ENCODE measurements around the gene HJURP.
"Not testable (repeated sequence)": the region's sequence is repeated elsewhere in the genome, so short reads cannot be mapped to it uniquely, and the experiment has no call there.

HJURP gene, protein sequence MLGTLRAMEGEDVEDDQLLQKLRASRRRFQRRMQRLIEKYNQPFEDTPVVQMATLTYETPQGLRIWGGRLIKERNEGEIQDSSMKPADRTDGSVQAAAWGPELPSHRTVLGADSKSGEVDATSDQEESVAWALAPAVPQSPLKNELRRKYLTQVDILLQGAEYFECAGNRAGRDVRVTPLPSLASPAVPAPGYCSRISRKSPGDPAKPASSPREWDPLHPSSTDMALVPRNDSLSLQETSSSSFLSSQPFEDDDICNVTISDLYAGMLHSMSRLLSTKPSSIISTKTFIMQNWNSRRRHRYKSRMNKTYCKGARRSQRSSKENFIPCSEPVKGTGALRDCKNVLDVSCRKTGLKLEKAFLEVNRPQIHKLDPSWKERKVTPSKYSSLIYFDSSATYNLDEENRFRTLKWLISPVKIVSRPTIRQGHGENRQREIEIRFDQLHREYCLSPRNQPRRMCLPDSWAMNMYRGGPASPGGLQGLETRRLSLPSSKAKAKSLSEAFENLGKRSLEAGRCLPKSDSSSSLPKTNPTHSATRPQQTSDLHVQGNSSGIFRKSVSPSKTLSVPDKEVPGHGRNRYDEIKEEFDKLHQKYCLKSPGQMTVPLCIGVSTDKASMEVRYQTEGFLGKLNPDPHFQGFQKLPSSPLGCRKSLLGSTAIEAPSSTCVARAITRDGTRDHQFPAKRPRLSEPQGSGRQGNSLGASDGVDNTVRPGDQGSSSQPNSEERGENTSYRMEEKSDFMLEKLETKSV
- total RNA-seq = 0.18 to 0.43 reads per million in 2 experiments

DNA sequence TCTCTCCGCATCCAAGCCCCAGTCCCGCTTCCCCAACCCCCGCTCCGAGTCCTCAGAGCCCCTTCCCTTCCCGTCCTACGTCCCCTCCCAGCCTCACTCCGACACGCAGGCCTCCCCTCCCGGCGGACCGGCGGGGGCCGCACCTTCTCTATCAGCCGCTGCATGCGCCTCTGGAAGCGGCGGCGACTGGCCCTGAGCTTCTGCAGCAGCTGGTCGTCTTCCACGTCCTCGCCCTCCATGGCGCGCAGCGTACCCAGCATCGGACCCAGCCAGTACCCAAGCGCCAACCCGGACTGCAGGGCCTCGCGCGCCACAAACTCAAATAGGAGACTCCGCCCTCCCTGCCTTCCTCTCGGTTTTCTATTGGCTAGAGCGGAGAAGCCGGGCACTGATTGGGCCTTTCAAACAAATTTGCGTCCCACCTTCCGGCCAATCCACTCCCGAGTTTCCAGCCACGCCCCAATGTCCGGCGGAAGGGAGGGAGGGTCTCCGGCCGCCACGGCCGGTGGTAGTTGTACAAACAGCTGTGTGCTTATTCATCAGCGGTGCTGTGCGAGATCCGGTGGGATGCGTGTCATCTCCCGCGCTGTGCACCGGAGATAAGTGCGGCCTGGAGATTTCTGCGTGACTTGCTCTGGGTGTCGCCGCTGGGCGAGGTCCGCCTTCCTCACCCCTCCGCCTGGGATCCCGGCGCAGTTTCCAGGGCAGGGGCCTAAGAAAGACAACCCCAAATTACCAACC, at the start of gene HJURP:
Gene HJURP, minus strand, starts transcription at position 295 of the 741 bp plus-strand sequence. Its CDS starts 35 bp downstream, at position 260.
- DNase-seq (ENCODE audit: low read depth) = peak; percentile 77

GRCh38 chr2:233901884-233902283, 47.5 kb upstream of the HJURP start:
- DNase-seq (ENCODE audit: low read depth) = no peak

GRCh38 chr2:233901367-233901766, 47.0 kb upstream of the HJURP start:
- no peak for DNase-seq (ENCODE audit: low read depth)

- DNase-seq (ENCODE audit: low read depth) = not testable (repeated sequence)
These were observed 41.9 kb upstream of the HJURP start for GRCh38 chr2:233896253-233896652.

GRCh38 chr2:233892793-233893192, 38.5 kb upstream of the HJURP start:
- DNase-seq (ENCODE audit: low read depth) = no peak

DNA sequence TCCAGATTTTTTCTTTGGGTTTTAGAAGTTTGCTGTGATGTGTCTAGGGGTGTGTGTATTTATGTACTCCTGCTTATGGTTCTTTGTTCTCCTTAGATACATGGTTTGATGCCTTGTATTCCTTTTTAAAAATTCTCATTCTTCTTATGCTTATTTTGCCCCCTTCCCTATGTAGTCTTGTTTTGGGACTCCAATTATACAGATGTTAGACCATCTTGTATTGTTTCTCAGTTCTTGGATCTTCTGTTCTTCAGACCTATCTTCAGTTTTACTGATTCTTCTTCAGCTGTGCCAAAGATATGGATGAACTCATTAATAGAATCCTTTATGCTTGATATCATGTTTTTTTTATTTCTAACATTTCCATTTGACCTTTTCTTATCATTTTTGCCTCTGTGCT, 28.0 kb upstream of the HJURP start:
- no peak for DNase-seq (ENCODE audit: low read depth)

- DNase-seq (ENCODE audit: low read depth) = not testable (repeated sequence)
These were observed 17.8 kb upstream of the HJURP start for GRCh38 chr2:233872125-233872524.

DNA sequence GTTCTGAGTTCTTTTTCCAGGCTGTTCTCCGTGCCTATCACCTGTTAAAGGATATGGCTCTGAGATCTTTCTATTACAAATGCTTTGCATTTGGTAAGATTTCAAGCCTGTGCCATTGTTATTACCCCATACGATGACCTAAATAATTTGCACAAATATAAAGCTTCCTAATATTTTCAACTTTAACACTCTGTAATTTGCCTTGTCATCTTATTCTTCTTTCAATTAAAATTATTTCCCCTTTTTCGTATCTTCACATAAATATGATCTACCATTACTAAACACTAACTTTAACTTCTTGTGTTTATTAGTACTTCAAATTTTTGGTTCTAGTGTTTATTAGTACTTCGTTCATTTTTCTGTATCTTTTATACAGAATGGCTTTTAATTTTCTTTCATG, 17.1 kb upstream of the HJURP start:
- DNase-seq (ENCODE audit: low read depth) = no peak

GRCh38 chr2:233867993-233868532, 13.7 kb upstream of the HJURP start, which contains the start of gene MSL3B:
Gene MSL3B (minus strand): TSS chr2:233868386.
- peak; percentile 33 for DNase-seq (ENCODE audit: low read depth)

DNA sequence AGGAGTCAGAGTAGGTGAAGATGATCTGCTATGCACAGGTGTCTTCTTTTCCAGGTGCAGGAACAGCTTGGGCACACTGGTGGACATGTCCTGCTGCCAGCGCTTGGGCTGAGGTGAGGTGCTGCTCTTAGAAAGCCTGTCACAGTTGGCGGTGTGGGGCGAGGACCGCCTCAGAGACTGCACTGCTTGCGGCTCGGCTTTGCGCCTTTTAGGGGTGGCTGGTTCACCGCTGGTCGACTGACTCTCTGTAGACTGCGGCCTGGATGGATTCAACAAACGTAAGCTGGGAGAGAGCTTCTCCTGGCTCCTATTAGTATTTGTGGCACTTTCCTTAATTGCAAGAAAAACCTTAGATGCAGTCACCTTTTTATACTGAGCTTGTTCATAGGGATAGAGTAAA, 12.1 kb upstream of the HJURP start:
- no peak for DNase-seq (ENCODE audit: low read depth)

GRCh38 chr2:233865838-233866237, 11.5 kb upstream of the HJURP start:
- no peak for DNase-seq (ENCODE audit: low read depth)

GRCh38 chr2:233862261-233862768, 8.0 kb upstream of the HJURP start:
- DNase-seq (ENCODE audit: low read depth) = no peak

- DNase-seq (ENCODE audit: low read depth) = no peak
These were observed 4.0 kb upstream of the HJURP start for GRCh38 chr2:233858331-233858730.

DNA sequence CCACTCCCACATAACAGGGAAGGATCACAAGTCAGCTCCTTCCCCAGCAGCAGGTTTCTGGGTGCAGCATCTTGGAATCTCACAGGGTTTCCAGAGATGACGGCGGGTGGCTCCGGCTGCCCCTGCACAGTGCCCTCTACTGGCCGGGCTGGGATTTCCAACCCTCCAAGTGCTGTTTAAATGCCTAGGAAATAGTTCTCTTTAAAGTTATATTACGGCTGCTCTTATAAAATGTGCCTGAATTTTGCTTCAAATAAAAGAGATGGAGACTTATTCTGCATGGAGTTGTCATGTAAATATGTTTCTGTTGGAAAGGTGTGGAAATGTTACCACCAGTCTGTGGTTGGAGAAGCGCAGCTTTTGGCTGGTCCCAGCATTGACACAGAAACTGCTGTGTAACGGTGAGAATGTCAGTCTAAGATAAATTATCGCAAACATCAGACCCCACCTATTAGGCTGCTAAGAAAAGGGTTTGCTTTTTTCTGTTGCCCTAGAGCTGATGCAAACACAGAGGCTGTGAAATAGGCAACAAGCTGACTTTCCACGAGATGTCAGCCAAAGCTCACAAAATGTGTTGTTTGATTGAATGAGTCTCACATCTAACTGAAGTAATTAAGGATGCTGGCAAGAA, 3.3 kb upstream of the HJURP start:
- DNase-seq (ENCODE audit: low read depth) = peak; percentile 28

GRCh38 chr2:233856184-233856583, 1.8 kb upstream of the HJURP start:
- DNase-seq (ENCODE audit: low read depth) = no peak

GRCh38 chr2:233855345-233855744, 1.0 kb upstream of the HJURP start:
- no peak for DNase-seq (ENCODE audit: low read depth)

- no peak for DNase-seq (ENCODE audit: low read depth)
These were observed 473 bp downstream of the HJURP start for GRCh38 chr2:233853883-233854240.

- DNase-seq (ENCODE audit: low read depth) = no peak
These were observed 982 bp downstream of the HJURP start for GRCh38 chr2:233853353-233853752.

GRCh38 chr2:233852056-233852455, 2.3 kb downstream of the HJURP start:
- DNase-seq (ENCODE audit: low read depth) = no peak

- no peak for DNase-seq (ENCODE audit: low read depth)
These were observed 3.2 kb downstream of the HJURP start for GRCh38 chr2:233851169-233851568.

DNA sequence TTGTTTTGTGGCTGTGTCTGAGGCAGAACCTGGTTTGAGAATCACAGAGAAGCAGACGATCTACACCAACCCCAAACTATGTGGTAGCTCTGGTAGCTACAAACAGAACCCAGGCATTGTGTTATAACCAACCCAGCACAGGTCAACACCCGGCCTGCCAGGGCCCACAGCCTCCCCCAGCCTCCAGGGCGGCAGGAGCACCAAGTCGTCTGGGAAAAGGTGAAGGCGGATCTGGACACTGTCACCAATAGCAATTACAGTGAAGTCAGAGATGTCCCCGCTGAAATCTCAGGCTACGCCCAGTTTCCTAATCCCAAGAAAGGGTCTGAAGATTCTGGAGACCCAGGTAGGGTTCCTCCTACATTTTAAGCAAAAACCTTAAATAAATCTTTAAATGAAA, 3.6 kb downstream of the HJURP start:
- DNase-seq (ENCODE audit: low read depth) = no peak

Data from T follicular helper cell (primary cell).